RWPE2 (cell line): ENCODE results near the gene CFAP68.

Experiments used
- ATAC-seq: fragments of 200-7000 bp; cut with Tn5 transposase; 3 replicates; pipeline ENCODE4 v1.9.1; 2021; ENCODE audit warnings: low read depth
- DNase-seq: peaks from one replicate; pipeline ENCODE4 v3.0.0-alpha.2; 2020; ENCODE audit warnings: low spot score
- H3K27ac ChIP-seq: fragments of 450-650 bp; 2 replicates; pipeline ENCODE4 v1.5.1; 2017; ENCODE audit warnings: mild to moderate bottlenecking; ENCODE audit not compliant: poor library complexity, severe bottlenecking
- H3K27me3 ChIP-seq: fragments of 250-450 bp; sonication (Bioruptor Pico); 2 replicates; pipeline ENCODE4 v1.5.1; 2021; ENCODE audit warnings: mild to moderate bottlenecking, moderate library complexity; ENCODE audit not compliant: insufficient read depth, poor library complexity, severe bottlenecking
- H3K36me3 ChIP-seq: fragments of 250-450 bp; sonication (Bioruptor Pico); 2 replicates; pipeline ENCODE4 v1.5.1; 2020; ENCODE audit warnings: low read depth, mild to moderate bottlenecking, moderate library complexity
- H3K4me1 ChIP-seq: fragments of 250-450 bp; sonication (Bioruptor Pico); 2 replicates; pipeline ENCODE4 v1.5.1; 2021; ENCODE audit warnings: mild to moderate bottlenecking, moderate library complexity; ENCODE audit not compliant: insufficient read depth, poor library complexity, severe bottlenecking
- H3K4me3 ChIP-seq: fragments of 250-450 bp; sonication (Bioruptor Pico); 2 replicates; pipeline ENCODE4 v1.5.1; 2021; ENCODE audit warnings: mild to moderate bottlenecking, moderate library complexity; ENCODE audit not compliant: severe bottlenecking
- H3K9me3 ChIP-seq: fragments of 250-450 bp; sonication (Bioruptor Pico); 2 replicates; pipeline ENCODE4 v1.5.1; 2021; ENCODE audit warnings: mild to moderate bottlenecking, moderate library complexity; ENCODE audit not compliant: severe bottlenecking
- CTCF ChIP-seq: fragments of 450-650 bp; IDR thresholded peaks from one replicate; pipeline ENCODE4 v1.5.1; 2017; ENCODE audit warnings: mild to moderate bottlenecking, moderate library complexity; ENCODE audit not compliant: poor library complexity, severe bottlenecking

Gene CFAP68

GRCh38 chr11:111920908-111921307 is 41.6 kb downstream of the CFAP68 start:
- Histone ChIP-seq H3K27me3 (no peaks in the 10 kb centered on the region), H3K36me3 (no peaks in the 10 kb centered on the region), H3K4me1 (peaks cover 8% of the 10 kb centered on the region), H3K27ac (no peak overlapping the region), H3K4me3 (no peak overlapping the region), H3K9me3 (no peaks in the 10 kb centered on the region)
- DNase-seq = no peak
- no peak for TF ChIP-seq CTCF
- no peak for ATAC-seq

DNA sequence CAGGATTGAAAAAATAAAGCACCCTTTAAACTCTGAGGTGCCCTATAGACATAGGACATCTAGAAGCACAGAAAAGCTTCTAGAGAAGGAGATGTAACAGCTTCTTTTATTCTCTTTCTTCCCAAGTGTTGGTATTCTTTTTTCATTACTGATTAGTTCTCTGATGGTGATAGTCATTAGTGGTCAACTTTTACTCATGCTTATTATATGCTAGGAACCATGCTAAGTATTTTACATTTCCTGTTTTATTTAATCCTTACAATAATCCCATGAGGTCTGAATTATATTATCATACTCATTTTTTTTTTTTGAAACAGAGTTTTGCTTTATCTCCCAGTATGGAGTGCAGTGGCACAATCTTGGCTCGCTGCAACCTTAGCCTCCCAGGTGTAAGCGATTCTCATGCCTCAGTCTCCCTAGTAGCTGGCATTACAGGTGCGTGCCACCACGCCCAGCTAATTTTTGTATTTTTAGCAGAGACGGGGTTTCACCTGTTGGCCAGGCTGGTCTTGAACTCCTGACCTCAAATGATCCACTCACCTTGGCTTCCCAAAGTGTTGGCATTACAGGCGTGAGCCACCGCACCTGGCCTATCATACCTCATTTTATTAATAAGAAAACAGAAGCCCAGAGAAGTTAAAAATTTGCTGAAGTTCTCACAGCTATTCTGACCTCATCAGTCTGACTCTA is 42.3 kb downstream of the CFAP68 start:
- H3K27me3 ChIP-seq = no peaks in the 10 kb centered on the region
- H3K36me3 ChIP-seq = no peaks in the 10 kb centered on the region
- DNase-seq (no peak), ATAC-seq (no peak)
- no peaks in the 10 kb centered on the region for H3K9me3 ChIP-seq
- no peak overlapping the region for H3K27ac ChIP-seq
- peaks cover 8% of the 10 kb centered on the region for H3K4me1 ChIP-seq
- H3K4me3 ChIP-seq = no peak overlapping the region
- TF ChIP-seq CTCF = no peak

DNA sequence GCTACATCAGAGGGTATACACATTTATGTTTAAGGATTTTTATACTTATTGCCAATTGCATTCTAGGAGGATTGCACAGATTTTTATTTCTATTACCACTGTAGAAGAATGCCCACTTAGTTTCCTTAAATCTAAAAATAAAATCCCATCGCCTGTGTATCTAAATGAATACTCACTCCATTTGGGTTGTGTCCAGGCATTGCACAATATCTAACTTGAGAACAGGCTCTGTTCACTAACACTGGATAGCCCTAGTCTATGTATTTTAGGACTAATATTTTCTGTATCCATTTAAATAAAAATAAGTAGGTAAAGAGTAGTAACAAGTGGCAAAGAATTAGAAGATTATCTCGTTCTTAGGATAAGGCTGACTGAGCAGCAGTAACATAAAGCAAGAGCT is 43.5 kb downstream of the CFAP68 start:
- ATAC-seq = no peak
- no peak for TF ChIP-seq CTCF
- H3K4me1 ChIP-seq = peaks cover 11% of the 10 kb centered on the region
- no peak for DNase-seq
- no peak overlapping the region for H3K4me3 ChIP-seq
- H3K36me3 ChIP-seq = no peaks in the 10 kb centered on the region
- no peak overlapping the region for H3K27ac ChIP-seq
- no peaks in the 10 kb centered on the region for H3K27me3 ChIP-seq
- no peaks in the 10 kb centered on the region for H3K9me3 ChIP-seq

GRCh38 chr11:111923351-111923788 is 44.0 kb downstream of the CFAP68 start:
- H3K27me3 ChIP-seq = no peaks in the 10 kb centered on the region
- ATAC-seq (no peak), DNase-seq (no peak)
- no peak overlapping the region for H3K4me3 ChIP-seq
- no peak for TF ChIP-seq CTCF
- no peak overlapping the region for H3K27ac ChIP-seq
- H3K4me1 ChIP-seq = peaks cover 9% of the 10 kb centered on the region
- no peaks in the 10 kb centered on the region for H3K9me3 ChIP-seq
- H3K36me3 ChIP-seq = no peaks in the 10 kb centered on the region

DNA sequence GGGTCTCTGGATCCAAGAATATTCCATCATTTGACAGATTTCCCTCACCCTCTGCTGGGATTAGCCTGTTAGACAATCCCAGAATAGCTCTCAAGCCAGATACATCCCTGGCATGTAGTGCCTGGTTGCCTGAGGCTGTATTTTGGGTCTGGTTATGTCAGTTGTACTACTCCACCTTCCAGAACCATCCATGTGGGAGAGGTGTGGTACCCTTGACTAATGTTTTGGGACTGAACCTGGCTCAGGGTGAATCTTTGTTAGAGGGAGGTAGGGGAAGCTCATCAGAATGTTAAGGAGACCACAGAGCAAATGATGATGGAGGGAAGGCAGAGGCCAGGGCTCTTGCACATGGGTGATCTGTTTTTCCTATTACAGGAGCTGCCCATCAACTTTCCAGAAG is 44.6 kb downstream of the CFAP68 start:
- TF ChIP-seq CTCF = no peak
- Histone ChIP-seq H3K27ac (no peak overlapping the region), H3K9me3 (no peaks in the 10 kb centered on the region), H3K4me1 (peaks cover 6% of the 10 kb centered on the region), H3K27me3 (no peaks in the 10 kb centered on the region), H3K4me3 (no peak overlapping the region), H3K36me3 (no peaks in the 10 kb centered on the region)
- DNase-seq (no peak), ATAC-seq (no peak)
